NCI-H226 (cell line): ENCODE measurements around the gene SPO11.

Experiments
- DNase-seq: peaks from one replicate; pipeline ENCODE4 v3.0.0-alpha.2; 2015

The SPO11 gene, protein sequence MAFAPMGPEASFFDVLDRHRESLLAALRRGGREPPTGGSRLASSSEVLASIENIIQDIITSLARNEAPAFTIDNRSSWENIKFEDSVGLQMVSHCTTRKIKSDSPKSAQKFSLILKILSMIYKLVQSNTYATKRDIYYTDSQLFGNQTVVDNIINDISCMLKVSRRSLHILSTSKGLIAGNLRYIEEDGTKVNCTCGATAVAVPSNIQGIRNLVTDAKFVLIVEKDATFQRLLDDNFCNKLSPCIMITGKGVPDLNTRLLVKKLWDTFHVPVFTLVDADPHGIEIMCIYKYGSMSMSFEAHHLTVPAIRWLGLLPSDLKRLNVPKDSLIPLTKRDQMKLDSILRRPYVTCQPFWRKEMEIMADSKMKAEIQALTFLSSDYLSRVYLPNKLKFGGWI

GRCh38 chr20:57329608-57330221 is at the start of gene SPO11:
SPO11 (plus strand) TSS chr20:57329803; CDS start chr20:57329868, 65 bp downstream.
- DNase-seq = no peak

GRCh38 chr20:57280221-57280620 is 49.4 kb upstream of the SPO11 start:
- no peak for DNase-seq

GRCh38 chr20:57281900-57282299 is 47.7 kb upstream of the SPO11 start:
- no peak for DNase-seq

DNA sequence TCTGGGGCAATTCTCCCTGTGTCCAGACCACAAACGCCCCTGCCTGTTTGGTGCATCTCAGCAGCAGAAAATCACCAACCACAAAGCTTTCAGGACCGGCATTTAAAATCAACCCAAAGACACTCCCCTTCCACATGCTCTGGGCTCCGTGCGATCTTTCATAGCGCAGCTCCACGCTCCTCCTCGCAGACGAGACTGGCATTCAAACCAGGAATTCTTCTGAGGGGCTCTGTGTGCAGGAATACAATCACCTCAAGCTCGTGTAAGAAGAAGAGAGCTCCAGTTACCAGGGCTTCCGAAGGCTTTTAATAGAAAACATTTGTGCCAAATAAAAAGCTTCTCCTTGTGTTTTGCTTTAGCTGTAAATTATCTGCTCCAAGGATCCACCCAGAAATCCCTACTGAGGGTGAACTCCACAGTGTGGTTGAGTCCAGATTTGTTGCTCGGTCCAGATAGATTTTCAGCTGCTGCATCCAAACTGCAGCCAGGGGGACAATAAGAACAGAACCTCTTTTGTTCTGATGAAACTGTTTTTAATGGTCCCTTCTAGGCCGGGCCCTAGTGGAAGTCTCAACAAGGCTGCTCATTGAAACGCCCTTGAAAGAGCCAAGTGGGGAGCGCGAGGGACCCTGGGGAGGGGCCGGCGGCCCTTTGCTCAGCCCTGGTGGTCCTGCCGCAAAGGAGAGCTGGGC is 46.8 kb upstream of the SPO11 start:
- DNase-seq = no peak

- no peak for DNase-seq
Observed at GRCh38 chr20:57283860-57284259, 45.7 kb upstream of the SPO11 start.

DNA sequence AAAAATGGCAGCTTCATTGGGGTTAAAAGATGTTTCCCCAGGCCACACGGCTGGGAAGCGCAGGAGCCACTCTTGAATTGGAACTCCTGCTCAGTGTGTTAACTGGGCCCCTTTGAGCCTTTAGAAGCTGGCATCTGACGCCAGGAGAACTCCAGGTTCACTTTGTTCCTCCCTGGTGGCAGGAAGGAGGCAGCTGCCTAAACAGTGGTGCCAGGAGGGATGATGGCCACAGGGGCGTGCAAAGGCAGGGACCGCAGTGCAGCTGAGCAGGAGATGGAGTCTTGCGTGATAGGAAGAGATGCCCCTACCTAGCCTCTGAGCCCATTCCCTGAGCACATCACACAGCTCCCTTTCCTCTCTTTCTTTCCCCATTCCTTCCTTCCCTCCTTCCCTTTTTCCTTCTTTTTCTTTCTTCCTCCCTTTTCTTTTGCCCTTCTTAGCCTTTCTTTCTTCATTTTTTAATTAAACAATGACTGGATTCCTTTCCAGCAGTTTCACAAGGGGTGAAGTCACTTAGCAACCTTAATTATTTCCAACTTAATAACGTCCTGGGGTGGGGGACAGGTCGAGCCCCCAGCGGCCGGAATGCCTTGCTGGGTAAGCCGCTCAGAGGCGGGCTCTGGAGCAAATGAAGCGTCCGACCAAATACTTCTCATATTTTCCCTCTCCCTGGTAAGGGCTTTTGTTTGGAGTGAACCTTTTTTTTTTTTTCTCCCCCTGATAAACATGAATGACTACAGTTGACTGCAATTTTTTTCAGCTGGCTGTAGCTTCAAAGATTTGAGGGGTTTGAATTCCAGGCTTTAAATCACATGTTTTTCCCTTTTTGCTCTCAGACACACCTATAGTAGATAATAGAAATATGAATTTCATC is 42.4 kb upstream of the SPO11 start:
- DNase-seq = no peak

- DNase-seq = no peak
Observed at GRCh38 chr20:57287901-57288300, 41.7 kb upstream of the SPO11 start.

DNA sequence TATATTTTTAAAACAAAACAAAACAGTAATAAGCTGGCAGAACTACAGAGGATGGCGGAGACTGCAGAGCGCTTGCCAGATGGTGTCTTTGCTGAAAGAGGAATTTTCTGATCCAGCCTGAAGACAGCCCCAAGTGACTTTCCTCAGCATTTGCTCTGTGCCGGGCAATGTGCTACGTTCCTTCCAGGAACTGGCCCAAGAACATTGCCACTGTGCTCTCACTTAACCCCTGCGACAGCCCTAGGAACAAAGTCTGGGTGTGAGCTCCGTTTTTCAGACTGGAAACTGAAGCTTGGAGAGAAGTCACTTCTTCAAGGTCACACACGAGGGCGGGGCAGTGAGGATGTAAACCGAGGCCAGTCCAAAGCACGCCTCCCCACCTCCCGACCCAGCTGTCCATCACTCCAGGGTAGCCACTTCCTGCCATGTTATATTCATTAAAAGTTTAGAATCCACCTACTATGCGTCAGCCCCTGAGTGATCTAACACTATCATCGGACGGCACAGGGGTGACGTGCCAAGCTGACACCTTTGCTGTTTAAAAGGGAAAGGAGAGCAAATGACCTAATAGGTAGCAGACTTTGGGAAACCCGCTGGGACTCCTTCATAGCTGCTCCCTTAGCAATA is 40.8 kb upstream of the SPO11 start:
- no peak for DNase-seq

DNA sequence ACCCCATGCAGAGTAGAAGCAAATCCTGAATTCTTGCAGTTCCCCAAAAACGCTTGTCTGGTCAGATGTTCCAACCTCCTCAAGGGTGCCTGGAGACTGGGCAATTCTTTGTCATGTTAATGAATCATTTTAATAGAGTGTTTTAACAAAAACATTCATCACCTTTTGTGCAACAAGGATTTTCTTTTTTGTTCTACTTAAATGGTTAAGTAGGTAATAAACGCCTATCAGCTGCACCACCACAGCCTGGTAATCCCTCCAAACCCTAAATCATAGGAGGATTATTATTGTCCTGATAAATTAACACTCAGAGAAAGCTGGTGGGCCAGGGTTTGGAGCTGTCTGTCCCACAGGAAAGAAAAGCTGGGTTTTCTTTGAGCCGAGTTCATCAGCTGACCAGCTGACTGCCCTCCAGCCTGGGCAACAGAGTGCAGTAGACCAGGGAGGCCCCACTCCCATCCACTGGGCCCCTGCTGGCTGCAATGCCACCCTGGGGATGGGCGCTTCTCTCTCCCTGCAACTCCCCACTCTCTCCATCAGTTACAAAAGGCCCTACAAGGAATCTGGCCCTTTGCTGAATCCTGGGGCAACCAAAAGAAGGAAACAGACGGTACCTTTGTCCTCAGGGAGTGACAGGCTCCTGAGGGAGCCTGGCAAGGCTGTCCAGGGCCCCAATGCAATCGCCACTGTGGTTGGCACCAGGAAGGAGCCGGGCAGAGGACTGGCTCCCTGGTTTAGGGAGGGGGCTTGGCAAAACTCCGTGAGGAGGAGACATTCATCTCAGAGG is 40.0 kb upstream of the SPO11 start:
- DNase-seq = no peak

DNA sequence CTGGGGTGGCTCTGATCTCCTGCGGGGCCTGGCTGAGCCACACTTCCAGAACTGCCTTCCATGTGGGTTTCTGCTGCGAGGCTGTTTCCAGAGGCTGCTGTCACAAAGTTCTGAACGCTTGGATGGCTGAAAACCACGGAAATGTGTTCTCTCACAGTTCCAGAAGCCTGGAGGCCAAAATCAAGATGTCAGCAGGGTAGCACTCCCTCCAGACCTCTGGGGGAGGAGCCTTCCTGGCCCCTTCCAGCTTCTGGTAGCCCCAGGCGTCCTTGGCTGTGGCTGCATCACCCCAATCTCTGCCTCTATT is 39.5 kb upstream of the SPO11 start:
- no peak for DNase-seq

- DNase-seq = no peak
Observed at GRCh38 chr20:57291003-57291402, 38.6 kb upstream of the SPO11 start.

DNA sequence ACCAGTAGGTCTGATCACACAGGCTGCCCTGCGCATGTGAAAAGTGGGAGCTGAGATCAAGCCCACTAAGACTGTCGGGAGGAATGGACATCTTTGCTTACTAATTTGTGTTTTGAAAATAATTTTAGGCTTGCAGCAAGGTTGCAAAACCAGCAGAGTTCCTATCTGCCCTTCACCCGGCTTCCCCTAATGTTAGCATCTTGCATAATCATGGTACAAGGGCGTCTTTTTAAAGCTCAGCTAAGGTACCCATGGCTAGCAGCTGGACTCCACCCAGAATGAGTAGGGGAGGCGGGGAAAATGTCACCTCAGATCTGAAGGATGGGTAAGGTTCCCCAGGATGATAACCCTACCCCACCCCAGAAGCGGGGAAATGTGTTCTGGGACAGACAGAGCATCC is 37.9 kb upstream of the SPO11 start:
- no peak for DNase-seq

GRCh38 chr20:57292611-57293010 is 37.0 kb upstream of the SPO11 start:
- no peak for DNase-seq

- no peak for DNase-seq
Observed at GRCh38 chr20:57293995-57294394, 35.6 kb upstream of the SPO11 start.

- no peak for DNase-seq
Observed at GRCh38 chr20:57294550-57294949, 35.1 kb upstream of the SPO11 start.

- no peak for DNase-seq
Observed at GRCh38 chr20:57298457-57298856, 31.1 kb upstream of the SPO11 start.

GRCh38 chr20:57301026-57301425 is 28.6 kb upstream of the SPO11 start:
- DNase-seq = no peak

DNA sequence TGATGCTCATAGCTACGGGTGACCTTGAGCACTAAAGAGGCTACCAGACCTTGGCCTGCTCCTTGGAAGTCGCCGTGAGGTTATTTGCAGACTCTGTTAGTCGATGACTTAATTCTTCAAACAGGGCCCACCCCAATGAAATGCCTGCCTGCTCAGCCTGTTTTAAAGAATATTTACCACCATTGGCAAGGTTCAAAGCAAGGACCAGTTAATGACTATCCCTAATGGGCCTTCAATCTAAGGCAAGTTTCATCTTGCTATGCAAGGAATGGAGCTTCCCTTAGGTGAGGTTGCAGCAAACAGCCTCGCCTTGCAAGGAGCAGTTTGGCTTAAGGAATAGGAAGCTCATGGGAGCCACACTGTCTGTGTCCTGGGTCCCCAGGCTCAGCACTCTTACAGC is 22.9 kb upstream of the SPO11 start:
- DNase-seq = no peak

DNA sequence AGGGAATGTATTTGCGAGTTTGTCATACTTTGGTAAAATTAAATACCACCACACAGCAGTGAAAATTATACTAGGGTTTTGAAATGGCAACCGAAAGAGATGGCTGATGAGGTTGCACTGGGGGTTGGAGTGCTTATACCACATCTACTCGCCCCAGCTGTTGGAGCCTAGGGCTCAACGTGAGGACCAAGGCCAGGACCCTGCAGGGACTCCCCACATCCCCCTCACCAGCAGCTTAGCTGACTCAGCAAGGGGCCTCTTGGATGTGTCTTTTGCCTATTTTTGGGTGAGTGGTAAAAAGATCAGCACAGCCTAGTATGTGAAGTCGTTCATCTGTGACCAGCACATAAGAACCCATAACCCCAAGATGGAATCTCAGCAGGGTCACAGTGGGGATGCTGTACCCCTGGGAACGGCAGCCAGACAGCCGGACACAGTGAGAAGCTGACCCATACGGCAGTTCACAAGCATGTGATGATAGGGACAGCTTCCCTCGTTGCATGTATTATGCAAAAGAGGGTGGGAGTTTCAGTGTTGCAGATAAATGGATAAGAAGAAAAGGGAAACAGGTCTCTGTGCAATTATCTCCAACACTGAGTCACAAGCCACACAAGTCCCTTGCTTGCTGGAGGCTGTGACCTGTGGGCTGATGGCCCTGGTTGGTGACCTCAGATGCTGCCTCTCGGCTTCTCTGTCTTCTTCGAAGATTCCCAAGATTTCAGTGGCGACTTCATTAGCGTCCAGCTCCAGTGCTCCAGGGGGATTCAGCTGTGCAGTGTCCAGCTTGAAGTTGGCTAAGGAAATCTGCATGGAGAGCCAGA is 20.9 kb upstream of the SPO11 start:
- no peak for DNase-seq

DNA sequence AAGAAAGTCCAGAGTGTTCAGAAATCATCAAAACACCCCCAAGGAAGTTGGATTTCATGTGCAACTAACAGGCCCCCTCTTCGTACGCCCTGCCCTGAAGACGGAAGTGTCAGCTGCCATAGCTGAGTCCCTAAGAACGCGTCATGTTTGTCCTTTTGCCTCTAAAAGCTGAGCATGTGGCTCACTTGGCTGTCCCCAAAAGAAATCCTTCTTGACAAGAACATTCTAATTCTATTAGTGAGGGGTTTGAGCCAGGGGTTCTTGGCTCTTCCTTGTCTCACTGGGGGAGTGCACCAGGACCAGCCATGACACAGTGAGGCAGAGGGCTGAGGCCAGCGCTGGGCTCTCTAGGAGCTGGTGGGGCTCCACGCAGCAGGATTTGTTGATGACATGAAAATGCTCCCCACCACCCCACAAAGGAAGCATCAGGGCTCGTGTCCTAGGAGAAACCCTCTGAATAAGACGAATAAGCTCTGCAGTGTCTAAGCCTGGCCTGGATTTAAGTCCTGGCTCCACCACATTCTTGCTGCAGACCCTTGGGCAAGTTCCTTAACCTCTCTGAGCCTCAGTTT is 20.0 kb upstream of the SPO11 start:
- DNase-seq = no peak
